Measurements from ENCODE around the gene P4HB.

The P4HB gene

DNA sequence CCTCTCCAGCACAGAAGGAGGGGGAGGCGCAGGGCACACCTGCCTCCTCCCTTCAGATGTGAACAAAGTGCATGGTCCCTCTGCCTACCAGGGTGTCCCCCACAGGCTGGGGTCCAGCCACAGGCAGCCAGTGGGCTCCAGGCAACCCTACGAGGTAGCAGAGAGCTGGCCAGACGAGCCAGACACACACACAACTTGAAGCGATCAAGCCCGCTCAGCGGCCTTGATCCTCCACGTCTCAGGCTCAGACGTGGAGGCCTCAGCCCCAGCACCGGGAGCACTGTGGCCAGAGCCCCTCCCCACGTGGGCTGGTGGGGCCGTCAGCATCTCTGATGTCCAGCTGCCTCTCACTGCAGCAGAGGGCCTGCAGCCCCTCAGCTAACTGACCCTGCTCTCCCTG, 35.7 kb downstream of the P4HB start:
- no peak for DNase-seq

GRCh38 chr17:81823820-81824550, 36.4 kb downstream of the P4HB start:
- no peak for DNase-seq

DNA sequence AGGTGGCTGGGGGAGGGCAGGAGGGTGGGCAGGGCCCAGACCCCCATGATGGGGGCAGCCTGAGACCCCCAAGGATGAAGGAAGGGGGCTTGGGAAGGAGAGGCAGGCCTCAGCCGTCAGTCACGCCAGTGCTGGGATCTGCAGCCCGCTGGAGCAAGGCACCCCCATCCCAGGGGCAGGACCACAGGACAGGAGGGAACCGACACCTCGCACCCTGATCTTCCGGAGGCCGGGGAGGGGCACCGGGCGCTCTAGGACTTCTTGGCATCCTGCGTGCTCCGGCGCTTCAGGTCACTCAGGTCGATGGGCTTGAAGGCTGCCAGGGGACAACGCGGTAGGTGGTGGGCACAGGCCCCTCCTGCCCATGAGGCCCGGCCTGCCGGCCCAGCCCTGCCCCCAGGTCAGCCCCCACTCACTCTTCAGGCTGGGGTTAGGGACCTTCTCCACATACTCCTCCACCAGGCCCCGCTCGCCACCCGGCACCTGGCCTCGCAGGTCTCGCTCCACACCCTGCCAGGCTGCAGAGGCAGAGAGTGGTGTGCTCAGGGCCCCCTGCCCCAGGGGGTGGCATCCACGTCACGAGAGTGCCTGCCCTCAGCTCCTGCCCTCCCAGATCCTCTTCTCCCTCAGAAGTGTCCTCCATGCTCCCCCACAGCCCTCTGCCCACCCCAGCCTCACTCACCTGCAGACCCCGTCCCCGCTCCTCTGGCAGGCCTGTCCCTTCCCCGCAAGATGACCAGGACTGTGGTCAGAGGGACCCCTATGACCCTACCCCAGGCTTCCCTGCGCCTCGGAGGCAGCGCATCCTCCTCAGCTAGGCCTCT, 37.1 kb downstream of the P4HB start:
- DNase-seq: no peak

DNA sequence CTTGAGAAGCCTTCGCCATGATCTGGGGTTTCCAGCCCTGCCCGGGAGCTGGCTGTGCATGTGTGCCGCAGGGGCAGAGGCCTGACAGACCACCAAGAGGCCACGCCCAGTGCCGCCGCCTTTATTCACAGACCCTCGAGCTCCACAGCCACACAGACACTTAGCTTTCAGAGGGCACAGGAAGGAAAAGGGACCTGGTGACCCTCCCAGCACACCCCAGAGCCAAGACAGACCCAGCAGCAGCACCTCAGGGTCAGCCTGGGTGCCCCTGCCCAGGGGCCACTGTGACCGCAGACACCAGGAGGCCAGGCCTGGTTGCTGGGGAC, 38.1 kb downstream of the P4HB start:
- no peak for DNase-seq

DNA sequence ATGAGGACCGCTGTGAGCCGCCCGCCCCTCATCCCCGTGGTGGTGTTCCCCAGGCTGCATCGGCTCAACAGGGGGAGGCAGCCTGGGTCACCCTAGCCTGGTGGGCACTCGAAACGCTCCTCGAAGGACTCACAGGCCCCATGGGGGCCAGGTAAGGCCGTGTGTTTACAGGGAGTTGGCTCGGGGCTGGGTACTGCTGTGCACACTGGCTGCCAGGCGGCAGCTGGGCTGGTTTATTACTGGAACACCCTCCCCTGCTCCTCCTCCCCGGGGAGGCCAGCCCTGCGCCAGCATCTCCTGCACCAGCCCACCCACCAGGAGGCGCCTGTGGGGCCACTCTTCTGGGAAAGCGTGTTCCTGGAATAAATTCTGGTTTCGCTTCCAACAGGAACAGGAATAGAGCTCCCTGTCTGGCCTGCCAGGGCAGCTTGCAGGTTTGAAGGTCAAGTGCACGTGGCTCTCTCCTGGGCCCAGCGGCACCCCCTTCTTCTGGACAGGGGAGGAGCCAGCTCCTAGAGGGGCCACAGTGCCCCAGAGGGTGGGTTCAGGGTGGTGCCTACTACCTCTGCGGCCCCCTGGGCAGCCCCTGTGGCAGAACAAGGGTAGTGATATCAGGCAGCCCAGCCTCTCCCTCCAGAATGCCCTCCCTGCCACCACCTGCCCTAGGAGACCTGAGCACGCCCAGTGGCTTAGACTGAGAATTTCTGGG, 38.6 kb downstream of the P4HB start:
- DNase-seq: peak; percentile 21 to 23

DNA sequence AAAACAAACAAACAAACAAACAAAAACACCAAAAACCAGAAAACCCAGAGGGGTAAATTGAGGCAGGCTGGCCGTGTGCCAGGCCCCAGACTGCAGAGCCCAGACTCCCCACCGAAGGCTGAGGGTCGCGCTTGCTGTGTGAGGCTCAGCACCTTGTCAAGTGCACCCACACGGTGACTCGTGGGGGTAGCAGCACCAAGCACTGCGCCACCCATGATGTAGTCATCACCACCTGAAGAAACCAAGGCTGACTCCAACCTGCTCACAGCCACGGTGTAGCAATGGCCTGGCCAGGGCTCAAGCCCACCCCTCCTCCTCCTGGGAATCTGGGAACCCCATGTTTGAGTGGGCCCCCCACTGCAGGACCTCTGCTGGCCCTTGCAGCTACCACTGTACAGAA, 39.2 kb downstream of the P4HB start:
- no peak for DNase-seq

DNA sequence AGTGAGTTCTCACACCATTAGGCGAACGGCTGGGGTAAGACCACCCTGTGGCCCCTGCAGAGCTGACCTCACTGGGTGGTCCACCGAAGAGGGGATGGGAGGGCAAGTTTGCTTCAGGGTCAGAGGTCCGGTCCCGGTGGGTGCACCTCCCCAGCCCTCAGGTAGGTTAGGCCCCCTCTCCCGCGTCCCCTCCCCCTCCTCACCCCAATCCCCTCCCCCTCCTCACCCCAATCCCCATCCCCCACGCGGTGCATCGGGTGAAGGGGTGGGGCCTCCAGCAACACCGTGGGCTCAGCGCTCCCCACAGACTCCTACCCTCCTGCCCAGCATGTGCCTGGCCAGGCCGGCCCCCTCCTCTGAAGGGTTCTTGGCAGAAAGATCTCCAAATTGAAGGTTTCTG, 40.6 kb downstream of the P4HB start:
- no peak for DNase-seq

- no peak for DNase-seq
Measured at GRCh38 chr17:81817758-81818147, 42.6 kb downstream of the P4HB start.

- no peak for DNase-seq
Measured at GRCh38 chr17:81815646-81815986, 44.7 kb downstream of the P4HB start.

GRCh38 chr17:81814748-81815645, 45.3 kb downstream of the P4HB start:
- no peak for DNase-seq

GRCh38 chr17:81813861-81814683, 46.3 kb downstream of the P4HB start:
- DNase-seq: no peak

DNA sequence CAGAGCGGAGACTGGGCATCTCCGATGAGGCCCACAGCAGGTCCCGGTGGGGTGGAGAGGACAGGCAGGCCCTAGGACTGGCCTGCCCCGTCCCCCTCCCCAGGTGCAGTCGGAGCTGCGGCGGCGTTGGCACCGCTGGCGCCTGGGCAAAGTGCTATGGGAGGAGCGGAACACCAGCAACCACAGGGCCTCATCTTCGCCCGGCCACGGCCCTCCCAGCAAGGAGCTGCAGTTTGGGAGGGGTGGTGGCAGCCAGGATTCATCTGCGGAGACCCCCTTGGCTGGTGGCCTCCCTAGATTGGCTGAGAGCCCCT, 47.0 kb downstream of the P4HB start:
- no peak for DNase-seq

- no peak for DNase-seq
Measured at GRCh38 chr17:81812571-81813370, 47.6 kb downstream of the P4HB start.

DNA sequence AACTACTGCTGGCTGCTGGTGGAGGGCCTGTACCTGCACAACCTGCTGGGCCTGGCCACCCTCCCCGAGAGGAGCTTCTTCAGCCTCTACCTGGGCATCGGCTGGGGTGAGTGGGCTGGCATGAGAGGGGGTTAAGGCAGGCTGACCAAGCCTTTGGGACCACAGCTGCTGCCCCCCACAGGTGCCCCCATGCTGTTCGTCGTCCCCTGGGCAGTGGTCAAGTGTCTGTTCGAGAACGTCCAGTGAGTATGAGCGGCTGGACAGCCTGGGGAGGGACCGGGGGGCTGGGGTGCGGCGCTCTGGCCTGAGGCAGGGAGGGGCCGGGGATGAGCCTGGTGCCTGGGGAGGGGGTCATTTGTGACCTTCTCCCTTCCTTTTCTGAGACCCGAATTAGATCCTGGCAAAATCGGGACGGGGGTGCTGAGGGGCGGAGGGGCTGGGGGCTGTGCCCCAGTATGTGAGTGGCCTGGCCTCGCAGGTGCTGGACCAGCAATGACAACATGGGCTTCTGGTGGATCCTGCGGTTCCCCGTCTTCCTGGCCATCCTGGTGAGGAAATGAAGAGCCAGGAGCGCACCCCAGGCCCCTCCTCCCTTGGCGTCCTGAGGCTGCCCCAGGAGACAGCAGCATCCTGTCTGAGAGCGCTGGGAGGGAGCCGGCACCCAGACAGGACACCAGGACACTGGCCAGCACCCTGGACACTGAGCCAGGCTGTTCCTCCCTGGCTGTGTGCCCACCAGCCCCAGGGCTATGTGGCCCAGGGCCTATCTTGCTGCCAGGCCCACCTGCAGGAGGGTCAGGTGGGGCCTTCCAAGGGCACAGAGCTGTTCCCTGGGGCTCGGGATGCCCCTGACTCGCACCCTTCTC, 48.4 kb downstream of the P4HB start:
- no peak for DNase-seq

- no peak for DNase-seq
Measured at GRCh38 chr17:81810892-81811704, 49.2 kb downstream of the P4HB start.

GRCh38 chr17:81810476-81810875, 49.9 kb downstream of the P4HB start:
- DNase-seq: no peak

DNA sequence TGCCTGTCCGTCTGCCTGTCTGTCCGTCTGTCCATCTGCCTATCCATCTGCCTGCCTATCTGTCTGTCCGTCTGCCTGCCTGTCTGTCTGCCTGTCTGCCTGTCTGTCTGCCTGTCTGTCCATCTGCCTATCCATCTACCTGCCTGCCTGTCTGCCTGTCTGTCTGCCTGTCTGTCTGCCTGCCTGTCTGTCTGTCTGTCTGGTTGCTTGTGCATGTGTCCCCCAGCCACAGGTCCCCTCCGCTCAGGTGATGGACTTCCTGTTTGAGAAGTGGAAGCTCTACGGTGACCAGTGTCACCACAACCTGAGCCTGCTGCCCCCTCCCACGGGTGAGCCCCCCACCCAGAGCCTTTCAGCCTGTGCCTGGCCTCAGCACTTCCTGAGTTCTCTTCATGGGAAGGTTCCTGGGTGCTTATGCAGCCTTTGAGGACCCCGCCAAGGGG, 50.8 kb downstream of the P4HB start:
- DNase-seq: no peak

DNA sequence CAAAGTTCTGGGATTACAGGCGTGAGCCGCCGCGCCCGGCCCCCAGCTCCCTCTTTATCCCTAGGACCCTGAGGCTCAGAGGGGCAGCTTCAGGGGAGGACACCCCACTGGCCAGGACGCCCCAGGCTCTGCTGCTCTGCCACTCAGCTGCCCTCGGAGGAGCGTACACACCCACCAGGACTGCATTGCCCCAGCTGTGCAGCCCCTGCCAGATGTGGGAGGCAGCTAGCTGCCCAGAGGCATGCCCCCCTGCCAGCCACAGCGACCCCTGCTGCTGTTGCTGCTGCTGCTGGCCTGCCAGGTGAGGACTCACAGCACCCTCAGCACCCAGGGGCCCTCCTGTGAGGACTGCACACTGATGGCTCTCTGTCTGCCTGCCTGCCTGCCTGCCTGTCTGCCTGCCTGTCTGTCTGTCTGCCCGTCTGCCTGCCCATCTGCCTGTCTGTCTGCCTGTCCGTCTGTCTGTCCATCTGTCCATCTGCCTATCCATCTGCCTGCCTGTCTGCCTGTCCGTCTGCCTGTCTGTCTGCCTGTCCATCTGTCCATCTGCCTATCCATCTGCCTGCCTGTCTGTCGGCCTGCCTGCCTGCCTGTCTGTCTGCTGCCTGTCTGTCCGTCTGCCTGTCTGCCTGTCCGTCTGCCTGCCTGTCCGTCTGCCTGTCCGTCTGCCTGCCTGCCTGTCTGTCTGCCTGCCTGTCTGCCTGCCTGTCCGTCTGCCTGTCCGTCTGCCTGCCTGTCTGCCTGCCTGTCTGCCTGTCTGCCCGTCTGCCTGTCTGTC, 51.4 kb downstream of the P4HB start:
- DNase-seq: no peak

- no peak for DNase-seq
Measured at GRCh38 chr17:81807839-81808238, 52.5 kb downstream of the P4HB start.
